Measurements from ENCODE around the gene PLCH1. TPM values are rescaled to one million over a fixed set of nuclear protein-coding genes. Genes with fewer than 3 reads are reported as not detected.

The PLCH1 gene
- total RNA-seq, 1 donor from 2014 or later, result 7.6 TPM

DNA sequence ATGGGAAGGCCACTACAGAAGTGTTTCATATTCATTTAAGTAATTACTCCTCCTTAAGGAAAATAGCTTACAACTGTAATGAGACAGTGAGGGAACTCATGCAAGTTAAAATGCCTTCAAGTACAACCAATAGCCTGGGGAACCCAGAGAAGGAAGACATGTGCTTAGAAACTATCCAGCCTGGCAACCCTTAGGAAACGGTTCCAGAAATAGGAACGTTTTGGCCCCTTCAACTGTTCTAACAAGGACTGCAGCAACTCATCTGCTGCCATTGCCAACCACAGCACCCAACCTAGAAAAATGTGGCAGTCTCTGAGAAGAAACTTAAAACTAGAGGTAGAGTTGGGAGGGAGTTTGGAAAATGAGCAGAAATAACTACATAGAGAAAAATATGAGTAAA lies 303.8 kb downstream of the PLCH1 start:
- no peaks in the 10 kb centered on the region for H3K4me1 Mint-ChIP-seq (ENCODE audit: unreplicated experiment)
- no peaks in the 10 kb centered on the region for H3K36me3 Mint-ChIP-seq
- no peak for DNase-seq (ENCODE audit: extremely low spot score, unreplicated experiment)
- H3K9me3 Mint-ChIP-seq, result no peaks in the 10 kb centered on the region
- no peak overlapping the region for H3K27ac Mint-ChIP-seq
- no peak overlapping the region for H3K4me3 Mint-ChIP-seq
- TF ChIP-seq, protein P1, sequence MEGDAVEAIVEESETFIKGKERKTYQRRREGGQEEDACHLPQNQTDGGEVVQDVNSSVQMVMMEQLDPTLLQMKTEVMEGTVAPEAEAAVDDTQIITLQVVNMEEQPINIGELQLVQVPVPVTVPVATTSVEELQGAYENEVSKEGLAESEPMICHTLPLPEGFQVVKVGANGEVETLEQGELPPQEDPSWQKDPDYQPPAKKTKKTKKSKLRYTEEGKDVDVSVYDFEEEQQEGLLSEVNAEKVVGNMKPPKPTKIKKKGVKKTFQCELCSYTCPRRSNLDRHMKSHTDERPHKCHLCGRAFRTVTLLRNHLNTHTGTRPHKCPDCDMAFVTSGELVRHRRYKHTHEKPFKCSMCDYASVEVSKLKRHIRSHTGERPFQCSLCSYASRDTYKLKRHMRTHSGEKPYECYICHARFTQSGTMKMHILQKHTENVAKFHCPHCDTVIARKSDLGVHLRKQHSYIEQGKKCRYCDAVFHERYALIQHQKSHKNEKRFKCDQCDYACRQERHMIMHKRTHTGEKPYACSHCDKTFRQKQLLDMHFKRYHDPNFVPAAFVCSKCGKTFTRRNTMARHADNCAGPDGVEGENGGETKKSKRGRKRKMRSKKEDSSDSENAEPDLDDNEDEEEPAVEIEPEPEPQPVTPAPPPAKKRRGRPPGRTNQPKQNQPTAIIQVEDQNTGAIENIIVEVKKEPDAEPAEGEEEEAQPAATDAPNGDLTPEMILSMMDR (conservative IDR thresholded peaks at IDR 0.05), result no peak
- no peaks in the 10 kb centered on the region for H3K27me3 Mint-ChIP-seq

DNA sequence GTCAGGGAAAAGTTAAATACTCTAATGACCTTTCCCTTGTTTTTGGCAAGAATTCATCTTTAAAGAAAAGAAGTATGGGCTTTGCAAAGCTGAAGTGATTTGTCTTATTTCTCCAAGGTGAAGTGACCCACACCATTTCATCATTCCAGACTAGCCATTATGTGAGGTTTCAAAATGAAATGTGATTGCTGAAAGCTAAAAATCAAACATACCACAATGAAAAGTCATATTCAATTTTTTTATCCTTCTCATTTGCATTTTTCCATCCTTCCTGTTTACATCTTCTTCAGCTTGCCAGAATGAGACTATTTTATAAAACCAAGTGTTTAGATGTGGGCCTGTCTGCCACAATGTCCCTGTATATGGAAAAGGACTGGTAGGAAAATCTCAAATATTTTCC lies 309.1 kb downstream of the PLCH1 start:
- H3K27ac Mint-ChIP-seq, result no peak overlapping the region
- H3K27me3 Mint-ChIP-seq, result peaks cover 6% of the 10 kb centered on the region
- no peaks in the 10 kb centered on the region for H3K4me1 Mint-ChIP-seq (ENCODE audit: unreplicated experiment)
- no peak overlapping the region for H3K4me3 Mint-ChIP-seq
- no peak for DNase-seq (ENCODE audit: extremely low spot score, unreplicated experiment)
- H3K9me3 Mint-ChIP-seq, result no peaks in the 10 kb centered on the region
- TF ChIP-seq, protein P1 (conservative IDR thresholded peaks at IDR 0.05), result no peak
- H3K36me3 Mint-ChIP-seq, result no peaks in the 10 kb centered on the region

DNA sequence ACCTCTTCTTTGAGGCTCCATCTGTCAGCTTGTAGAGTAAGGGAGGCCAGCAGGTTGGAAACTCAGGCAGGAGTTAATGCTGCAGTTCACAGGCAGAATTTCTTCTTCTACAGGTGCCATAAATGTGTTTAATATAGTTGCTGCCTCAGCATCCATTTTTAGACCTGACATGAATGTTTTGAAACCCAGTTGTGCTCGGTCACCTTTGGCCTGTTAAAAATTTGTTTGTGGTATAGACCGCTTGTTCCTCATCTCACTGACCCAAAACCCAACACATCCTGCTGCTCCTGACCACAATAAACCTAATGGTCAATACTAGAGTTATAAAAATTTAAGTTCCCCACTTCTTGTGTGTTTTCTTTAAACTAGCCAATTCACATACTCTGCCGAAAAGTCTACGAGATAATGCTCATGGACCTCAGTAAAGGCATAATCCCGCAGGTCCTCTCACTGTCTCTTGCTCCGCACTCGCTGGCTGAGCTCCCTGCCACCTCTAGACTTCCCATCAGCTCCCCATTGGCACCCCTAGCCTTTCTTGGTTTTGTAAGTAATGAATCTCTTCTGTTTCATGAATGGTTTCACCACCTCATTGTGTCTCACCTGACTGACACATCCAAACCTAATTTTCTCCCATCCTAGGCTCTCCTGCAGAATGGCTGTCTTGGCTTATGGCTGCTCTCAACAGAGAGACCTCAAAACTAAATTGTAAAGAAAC lies 312.9 kb downstream of the PLCH1 start:
- peaks cover 6% of the 10 kb centered on the region for H3K9me3 Mint-ChIP-seq
- TF ChIP-seq, protein P1 (conservative IDR thresholded peaks at IDR 0.05), result no peak
- H3K4me3 Mint-ChIP-seq, result no peak overlapping the region
- peaks cover 6% of the 10 kb centered on the region for H3K27me3 Mint-ChIP-seq
- H3K27ac Mint-ChIP-seq, result no peak overlapping the region
- no peaks in the 10 kb centered on the region for H3K4me1 Mint-ChIP-seq (ENCODE audit: unreplicated experiment)
- DNase-seq (ENCODE audit: extremely low spot score, unreplicated experiment), result no peak
- peaks cover 4% of the 10 kb centered on the region for H3K36me3 Mint-ChIP-seq

DNA sequence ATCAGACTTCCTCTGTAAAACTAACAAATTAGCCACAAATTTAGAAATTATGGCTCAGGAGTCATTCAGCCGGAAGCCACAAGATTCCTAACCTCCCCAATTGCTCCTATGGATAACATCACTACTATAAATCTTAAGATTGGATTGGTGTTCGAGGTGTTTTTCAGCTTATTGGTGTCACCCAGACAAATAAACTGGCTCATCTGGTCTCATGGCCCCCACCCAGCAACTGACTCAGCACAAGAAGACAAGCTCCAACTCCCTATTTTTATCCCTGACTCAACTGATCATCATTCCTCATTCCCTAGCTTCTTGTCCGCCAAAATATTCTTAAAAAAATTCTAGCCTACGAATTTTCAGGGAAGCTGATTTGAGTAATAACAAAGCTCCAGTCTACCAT lies 316.3 kb downstream of the PLCH1 start:
- no peaks in the 10 kb centered on the region for H3K27me3 Mint-ChIP-seq
- no peak for DNase-seq (ENCODE audit: extremely low spot score, unreplicated experiment)
- TF ChIP-seq, protein P1 (conservative IDR thresholded peaks at IDR 0.05), result no peak
- peaks cover 4% of the 10 kb centered on the region for H3K36me3 Mint-ChIP-seq
- H3K27ac Mint-ChIP-seq, result no peak overlapping the region
- no peak overlapping the region for H3K4me3 Mint-ChIP-seq
- H3K4me1 Mint-ChIP-seq (ENCODE audit: unreplicated experiment), result no peaks in the 10 kb centered on the region
- H3K9me3 Mint-ChIP-seq, result peaks cover 16% of the 10 kb centered on the region

DNA sequence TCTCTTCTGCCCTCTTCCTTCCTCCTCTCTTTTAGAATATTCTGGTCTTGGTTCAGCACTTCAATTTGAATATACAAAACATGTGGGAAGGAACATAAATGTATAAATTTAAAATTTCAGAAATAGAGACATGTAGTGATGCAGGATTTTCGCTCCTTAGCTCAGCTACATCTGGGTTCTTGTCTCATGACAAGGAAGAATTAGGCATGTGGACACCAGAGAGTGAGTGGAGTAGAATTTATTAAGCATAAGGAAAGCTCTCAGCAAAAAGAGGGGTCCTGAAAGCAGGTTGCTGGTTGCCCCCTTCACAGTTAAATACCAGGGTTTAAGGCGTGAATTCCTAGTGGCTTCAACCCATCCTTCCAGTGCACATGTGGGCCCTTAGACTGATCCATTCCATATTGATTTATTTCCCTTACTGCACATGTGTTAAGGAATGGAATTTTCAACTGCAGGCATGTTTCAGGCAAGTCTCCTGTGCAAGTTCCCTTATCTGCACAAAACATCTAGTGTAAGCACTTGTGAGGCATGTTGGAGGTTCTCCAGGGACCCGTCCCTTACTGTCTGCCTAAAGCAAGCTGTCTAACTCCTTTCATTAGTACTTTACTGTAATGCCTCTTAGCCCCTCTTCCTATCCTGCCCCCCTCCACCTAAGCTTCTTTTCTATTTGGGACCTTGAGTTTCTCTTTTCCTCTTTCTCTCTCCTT lies 318.2 kb downstream of the PLCH1 start:
- Mint-ChIP-seq H3K4me3 (no peak overlapping the region), H3K36me3 (peaks cover 4% of the 10 kb centered on the region), H3K27ac (no peak overlapping the region), H3K4me1 (ENCODE audit: unreplicated experiment) (no peaks in the 10 kb centered on the region), H3K27me3 (no peaks in the 10 kb centered on the region), H3K9me3 (peaks cover 23% of the 10 kb centered on the region)
- TF ChIP-seq, protein P1 (conservative IDR thresholded peaks at IDR 0.05), result no peak
- no peak for DNase-seq (ENCODE audit: extremely low spot score, unreplicated experiment)
